ENCODE data around the gene FXYD3.
A peak's percentile ranks its signal among the peaks of the same experiment; 100 is the strongest.

Gene FXYD3

GRCh38 chr19:35115177-35115951 is at the start of gene FXYD3:
Gene FXYD3, plus strand, starts transcription at chr19:35115823. Its CDS starts 3,554 bp downstream, at chr19:35119377.
- no peak for DNase-seq (ENCODE audit: low read depth in 3 of 3, low spot score in 1 of 3)

DNA sequence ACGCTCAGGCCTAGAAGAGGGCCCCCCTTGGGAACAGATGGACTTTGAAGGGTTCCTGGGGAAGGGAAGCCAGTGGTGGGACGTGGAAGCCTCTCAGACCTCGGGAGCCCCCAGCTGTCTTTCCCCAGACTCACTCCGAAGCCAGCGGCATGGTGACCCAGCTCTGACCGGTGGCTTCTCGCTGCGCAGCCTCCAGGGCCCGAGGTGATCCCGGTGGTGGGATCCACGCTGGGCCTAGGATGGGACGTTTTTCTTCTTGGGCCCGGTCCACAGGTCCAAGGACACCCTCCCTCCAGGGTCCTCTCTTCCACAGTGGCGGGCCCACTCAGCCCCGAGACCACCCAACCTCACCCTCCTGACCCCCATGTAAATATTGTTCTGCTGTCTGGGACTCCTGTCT is 49.5 kb upstream of the FXYD3 start:
- no peak for DNase-seq (ENCODE audit: low read depth in 3 of 3, low spot score in 1 of 3)

- DNase-seq (ENCODE audit: low read depth in 3 of 3, low spot score in 1 of 3), result peak; percentile 70 to 94 (median 74)
Measured at GRCh38 chr19:35066691-35067563, 48.7 kb upstream of the FXYD3 start.

DNA sequence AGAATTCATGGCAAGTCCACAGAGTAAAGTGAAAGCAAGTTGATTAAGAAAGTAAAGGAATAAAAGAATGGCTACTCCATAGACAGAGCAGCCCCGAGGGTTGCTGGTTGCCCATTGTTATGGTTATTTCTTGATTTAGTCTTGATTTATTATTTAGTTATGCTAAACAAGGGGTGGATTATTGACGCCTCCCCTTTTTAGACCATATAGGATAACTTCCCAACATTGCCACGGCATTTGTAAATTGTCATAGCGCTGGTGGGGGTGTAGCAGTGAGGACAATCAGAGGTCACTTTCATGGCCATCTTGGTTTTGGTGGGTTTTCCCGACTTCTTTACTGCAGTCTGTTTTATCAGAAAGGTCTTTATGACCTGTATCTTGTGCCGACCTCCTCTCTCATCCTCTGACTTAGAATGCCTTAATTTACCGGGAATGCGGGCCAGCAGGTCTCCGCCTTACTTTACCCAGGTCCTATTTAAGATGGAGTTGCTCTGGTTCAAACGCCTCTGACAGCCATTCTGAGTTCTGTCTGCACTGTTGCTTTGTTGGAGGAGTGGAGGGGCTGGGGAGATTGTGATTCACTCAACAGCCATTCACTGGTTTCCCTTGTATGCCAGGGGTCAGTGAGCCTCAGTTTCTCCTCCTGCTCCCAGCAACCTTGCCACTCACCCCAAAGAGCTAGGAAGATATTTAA is 46.5 kb upstream of the FXYD3 start:
- DNase-seq (ENCODE audit: low read depth in 3 of 3, low spot score in 1 of 3), result no peak

DNA sequence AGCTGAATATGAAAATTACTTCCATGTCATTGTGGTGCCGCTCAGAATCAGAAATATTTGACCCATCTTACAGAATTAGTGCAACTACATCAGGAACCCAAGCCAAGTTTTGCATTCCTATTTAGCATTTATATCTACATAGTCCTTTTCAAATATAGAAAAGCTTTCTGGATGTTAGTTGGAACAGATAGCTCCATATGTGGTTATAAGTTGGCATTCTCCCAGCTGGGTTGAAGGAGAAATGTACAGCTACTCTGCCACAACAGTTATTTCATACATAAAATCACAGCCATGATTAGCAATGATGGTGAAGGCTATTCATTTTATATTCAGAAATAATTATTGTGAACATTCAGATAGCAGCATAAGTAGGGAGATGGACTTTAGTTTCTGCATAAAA is 45.9 kb upstream of the FXYD3 start:
- DNase-seq (ENCODE audit: low read depth in 3 of 3, low spot score in 1 of 3), result no peak

DNA sequence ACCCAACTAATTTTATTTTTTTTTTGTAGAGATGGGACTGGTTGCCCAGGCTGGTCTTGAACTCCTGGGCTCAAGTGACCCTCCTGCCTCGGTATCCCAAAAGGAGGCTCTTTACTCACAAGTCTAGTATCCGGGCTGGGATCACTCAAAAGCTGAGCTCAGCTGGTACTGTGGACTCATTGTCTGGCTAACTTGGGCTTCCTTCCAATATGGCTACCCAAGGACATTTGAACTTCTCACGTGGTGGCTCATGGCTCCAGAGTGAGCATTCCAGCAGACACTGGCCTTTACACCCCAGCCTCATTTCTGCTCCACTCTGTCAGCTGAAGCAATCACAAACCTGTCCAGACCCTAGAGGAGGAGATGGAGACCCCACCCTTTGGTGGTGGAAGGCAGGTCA is 45.2 kb upstream of the FXYD3 start:
- no peak for DNase-seq (ENCODE audit: low read depth in 3 of 3, low spot score in 1 of 3)

GRCh38 chr19:35073516-35073915 is 42.1 kb upstream of the FXYD3 start:
- DNase-seq (ENCODE audit: low read depth in 3 of 3, low spot score in 1 of 3), result no peak

DNA sequence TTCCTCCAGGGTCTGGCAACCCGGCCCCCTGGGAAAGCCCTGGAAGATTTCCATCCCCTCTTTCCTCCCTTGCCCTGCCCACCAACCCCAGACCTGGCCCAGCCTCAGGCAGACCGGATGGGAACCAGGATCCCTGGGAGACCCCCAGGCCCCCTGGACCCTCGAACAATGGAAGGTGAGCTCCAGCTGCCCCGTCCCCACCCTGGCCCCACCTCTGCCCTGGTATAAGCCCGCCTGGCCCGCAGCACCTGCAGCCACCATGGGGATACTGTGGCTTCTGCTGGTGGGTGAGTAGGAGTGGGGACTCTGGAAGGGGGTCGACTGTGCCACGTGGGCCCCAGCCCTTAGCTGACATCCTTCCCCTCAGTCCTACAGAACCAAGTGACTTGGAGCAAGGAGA is 41.7 kb upstream of the FXYD3 start:
- DNase-seq (ENCODE audit: low read depth in 3 of 3, low spot score in 1 of 3), result no peak

DNA sequence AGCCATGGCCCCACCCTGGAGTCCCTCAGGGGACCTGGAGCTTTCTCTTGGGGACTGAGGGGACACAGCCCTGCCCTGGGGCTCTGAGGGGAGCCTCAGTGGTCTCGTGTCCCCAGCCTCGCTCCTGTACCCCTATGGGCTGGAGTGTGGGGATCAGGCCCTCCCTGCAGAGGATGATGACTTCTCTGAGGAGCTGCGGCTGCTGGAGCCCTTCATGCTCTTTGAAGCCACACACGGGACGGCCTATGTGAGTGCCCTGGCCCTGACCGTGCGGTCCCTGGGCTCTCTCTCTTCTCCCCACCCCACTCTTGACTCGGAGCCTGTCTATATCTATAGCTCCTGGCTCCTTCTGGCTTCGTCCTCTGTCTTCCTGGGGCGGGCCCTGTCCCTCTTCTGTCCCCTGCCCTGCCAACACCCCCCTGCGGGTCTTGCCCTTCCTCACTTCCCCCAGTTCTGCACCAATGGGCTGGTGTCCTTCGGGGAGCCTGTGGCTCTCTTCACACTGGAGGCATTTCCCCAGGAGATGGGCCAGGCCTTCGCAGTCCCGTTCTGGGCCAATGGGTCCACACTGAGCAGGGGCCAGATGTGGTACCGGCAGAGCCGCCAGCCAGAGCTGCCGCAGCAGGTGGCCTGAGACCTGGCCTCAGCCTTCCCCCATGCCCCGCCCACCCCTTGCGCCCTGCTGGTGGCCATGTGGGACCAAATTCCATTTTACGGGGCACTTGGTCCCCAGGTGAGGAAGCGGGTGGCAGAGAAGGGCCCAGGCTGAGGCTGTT is 41.0 kb upstream of the FXYD3 start:
- no peak for DNase-seq (ENCODE audit: low read depth in 3 of 3, low spot score in 1 of 3)

DNA sequence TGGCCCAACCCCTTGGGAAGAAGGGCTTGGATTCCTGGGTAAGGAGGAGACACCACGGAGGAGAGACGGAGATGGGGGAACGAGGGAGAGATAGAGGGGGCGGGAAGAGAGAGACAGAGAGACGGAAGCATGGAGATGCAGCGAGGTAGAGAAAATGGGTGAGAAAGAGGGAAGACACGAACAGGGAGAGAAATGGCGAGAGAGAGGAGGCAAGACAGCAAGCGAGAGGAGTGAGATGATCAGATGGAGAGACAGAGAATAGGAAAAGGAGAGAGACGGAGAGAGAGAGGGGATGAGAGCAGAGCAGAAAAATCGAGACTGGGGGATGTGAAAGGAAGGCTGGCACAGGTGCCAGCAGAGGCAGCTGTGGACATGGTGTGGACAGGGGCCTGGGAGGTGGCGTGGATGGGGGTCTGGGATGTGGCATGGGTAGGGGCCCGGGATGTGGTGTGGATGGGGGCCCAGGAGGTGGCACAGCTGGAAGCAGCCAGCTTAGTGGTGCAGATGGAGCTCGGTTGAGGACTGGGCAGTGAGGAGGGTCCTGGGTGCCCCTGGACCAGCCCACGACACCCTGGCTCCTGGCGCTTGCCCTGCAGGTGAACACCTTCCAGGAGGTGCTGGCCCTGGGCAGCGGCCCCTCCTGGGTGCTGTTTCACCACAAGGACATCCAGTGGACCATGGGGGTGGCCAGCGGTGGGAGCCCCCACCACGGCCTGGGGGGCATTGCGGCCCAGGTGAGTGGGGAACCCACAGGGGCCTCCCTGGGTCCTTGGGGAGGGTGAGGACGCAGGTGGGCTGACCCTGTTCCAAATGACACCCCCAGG is 40.2 kb upstream of the FXYD3 start:
- DNase-seq (ENCODE audit: low read depth in 3 of 3, low spot score in 1 of 3), result no peak

GRCh38 chr19:35076026-35076370 is 39.6 kb upstream of the FXYD3 start:
- DNase-seq (ENCODE audit: low read depth in 3 of 3, low spot score in 1 of 3), result no peak

- no peak for DNase-seq (ENCODE audit: low read depth in 3 of 3, low spot score in 1 of 3)
Measured at GRCh38 chr19:35076657-35077056, 39.0 kb upstream of the FXYD3 start.

GRCh38 chr19:35077411-35078223 is 38.0 kb upstream of the FXYD3 start:
- no peak for DNase-seq (ENCODE audit: low read depth in 3 of 3, low spot score in 1 of 3)

DNA sequence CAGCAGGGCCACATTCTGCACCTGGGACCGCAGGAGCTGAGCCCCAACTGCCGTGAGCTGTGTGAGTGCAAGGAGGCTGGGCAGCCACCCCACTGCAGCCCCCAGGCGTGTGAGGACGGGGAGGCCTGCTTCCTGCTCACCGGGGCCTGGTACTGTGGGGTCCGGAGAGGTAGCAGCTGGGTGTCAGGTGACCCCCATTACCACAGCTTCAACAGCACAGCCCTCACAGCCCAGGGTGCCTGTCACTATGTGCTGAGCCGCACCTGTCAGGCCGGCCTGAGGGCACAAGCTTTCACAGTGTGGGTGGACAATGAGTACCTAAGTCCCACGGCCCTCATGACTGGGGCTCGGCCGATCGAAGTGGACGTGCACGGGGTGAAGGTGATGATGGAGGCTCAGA is 35.8 kb upstream of the FXYD3 start:
- DNase-seq (ENCODE audit: low read depth in 3 of 3, low spot score in 1 of 3), result no peak

- no peak for DNase-seq (ENCODE audit: low read depth in 3 of 3, low spot score in 1 of 3)
Measured at GRCh38 chr19:35080613-35081170, 34.9 kb upstream of the FXYD3 start.

- DNase-seq (ENCODE audit: low read depth in 3 of 3, low spot score in 1 of 3), result no peak
Measured at GRCh38 chr19:35081201-35081600, 34.4 kb upstream of the FXYD3 start.

DNA sequence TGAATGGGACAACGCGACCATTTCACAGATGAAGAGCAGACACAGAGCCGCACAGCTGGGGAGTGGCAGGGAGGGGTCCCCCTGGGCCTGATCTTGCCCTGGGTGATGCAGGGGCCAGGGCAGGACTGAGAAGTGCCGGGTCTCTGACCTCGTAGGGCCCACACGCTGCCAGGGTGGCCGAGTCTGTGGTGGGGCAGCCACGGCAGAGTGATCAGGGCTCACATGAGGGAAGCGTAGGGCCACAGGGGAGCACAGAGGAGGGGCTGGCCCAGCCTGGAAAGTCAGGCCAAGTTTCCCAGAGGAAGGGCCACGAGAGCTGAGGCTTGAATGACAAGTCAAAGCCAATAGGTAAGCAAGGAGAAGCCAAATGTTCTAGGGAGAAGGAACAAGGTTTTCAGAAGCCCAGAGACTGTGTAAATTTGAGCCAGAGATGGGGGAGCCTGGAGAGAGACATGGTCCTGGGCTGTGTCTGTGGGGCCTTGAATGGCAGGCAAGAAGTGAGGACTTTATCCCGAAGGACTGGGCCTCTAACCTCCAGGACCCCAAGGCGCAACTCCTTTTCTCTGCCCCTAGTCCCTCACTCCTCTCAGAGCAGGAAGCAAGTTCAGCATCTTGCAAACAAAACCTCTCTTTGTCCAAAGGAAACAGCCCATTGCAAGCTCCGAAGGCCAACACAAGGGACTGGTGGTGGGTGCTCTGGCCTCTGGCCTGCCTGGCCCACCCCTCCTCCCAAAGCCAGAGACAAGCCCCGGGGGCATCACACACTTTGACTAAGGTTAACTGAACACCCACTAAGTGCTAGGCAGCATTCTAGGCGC is 31.7 kb upstream of the FXYD3 start:
- DNase-seq (ENCODE audit: low read depth in 3 of 3, low spot score in 1 of 3), result no peak

DNA sequence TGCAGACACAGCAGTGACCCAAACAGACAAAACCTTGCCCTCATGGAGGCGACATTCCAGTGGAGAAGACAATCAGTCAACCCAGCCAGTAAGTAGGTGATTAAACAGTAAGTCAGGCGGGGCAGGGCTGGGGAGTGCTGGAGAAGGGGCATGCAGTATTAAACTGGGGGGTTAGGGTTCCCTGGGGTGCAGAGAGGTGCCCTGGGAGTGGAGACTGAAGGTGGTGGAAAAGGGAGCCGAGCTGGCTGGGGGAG is 31.2 kb upstream of the FXYD3 start:
- no peak for DNase-seq (ENCODE audit: low read depth in 3 of 3, low spot score in 1 of 3)

GRCh38 chr19:35085947-35086346 is 29.7 kb upstream of the FXYD3 start:
- no peak for DNase-seq (ENCODE audit: low read depth in 3 of 3, low spot score in 1 of 3)
